Cardiac muscle cell (in vitro differentiated cells and primary cell): ENCODE results near the gene LMAN1L. TPM values are rescaled to one million over a fixed set of nuclear protein-coding genes. Genes with fewer than 3 reads are reported as not detected.

Experiments used
- DNase-seq, 2 donors: peaks; one replicate each; pipeline versions ENCODE4 v3.0.0 to v3.0.0-alpha.2; 2010 to 2017; ENCODE audit warnings: low read depth in 1 of 2, low spot score in 1 of 2
- H3K27ac ChIP-seq: fragments of 200-600 bp; sonication (generic); 2 replicates; pipeline ENCODE4 v1.5.1; 2016
- H3K27me3 ChIP-seq: fragments of 200-600 bp; sonication (generic); 2 replicates; pipeline ENCODE4 v1.6.0; 2016; ENCODE audit warnings: control low read depth
- H3K36me3 ChIP-seq: fragments of 200-600 bp; sonication (generic); 2 replicates; pipeline ENCODE4 v1.5.1; 2016; ENCODE audit warnings: control low read depth
- H3K4me1 ChIP-seq: fragments of 200-600 bp; sonication (generic); 2 replicates; pipeline ENCODE4 v1.8.1; 2017; ENCODE audit warnings: low read depth, mild to moderate bottlenecking, mixed run types
- H3K4me3 ChIP-seq: fragments of 200-600 bp; sonication (generic); 2 replicates; pipeline ENCODE4 v1.5.1; 2016; ENCODE audit warnings: mild to moderate bottlenecking
- H3K9me3 ChIP-seq: fragments of 200-600 bp; sonication (generic); 2 replicates; pipeline ENCODE4 v1.5.1; 2017; ENCODE audit warnings: low read depth, mild to moderate bottlenecking, control low read depth
- CTCF ChIP-seq: IDR thresholded peaks from 2 replicates; pipeline ENCODE4 v1.5.1; 2012; ENCODE audit warnings: low read depth, mild to moderate bottlenecking, low read length
- polyA plus RNA-seq: library from polyadenylated mRNA; unstranded; fragments of >200 nt; fragmentation: Nextera tagmentation; extraction: Ambion mirVana; gene quantifications from 2 replicates; pipeline ENCODE4 v1.2.1, GENCODE V29; 2016
- total RNA-seq: library from RNA; depleted of rRNA; stranded (reverse); fragments of >200 nt; gene quantifications from 2 replicates; pipeline ENCODE4 v1.2.3, GENCODE V29; 2016

LMAN1L gene
- total and polyA plus RNA-seq, 2 experiments from 2014 or later = not detected

- Histone ChIP-seq H3K4me3 (no peak overlapping the region), H3K36me3 (no peaks in the 10 kb centered on the region), H3K9me3 (no peaks in the 10 kb centered on the region), H3K4me1 (no peaks in the 10 kb centered on the region), H3K27ac (no peak overlapping the region), H3K27me3 (peaks cover 23% of the 10 kb centered on the region)
- peak in 1 of 2 donors; percentile 28 for DNase-seq
- no peak for TF ChIP-seq CTCF
Observed at GRCh38 chr15:74821091-74821789, 8.6 kb downstream of the LMAN1L start.

- TF ChIP-seq CTCF = no peak
- Histone ChIP-seq H3K27ac (no peak overlapping the region), H3K36me3 (no peaks in the 10 kb centered on the region)
Observed at GRCh38 chr15:74821790-74822158, 9.1 kb downstream of the LMAN1L start.

GRCh38 chr15:74822233-74822632 is 9.6 kb downstream of the LMAN1L start:
- Histone ChIP-seq H3K27me3 (peaks cover 32% of the 10 kb centered on the region), H3K27ac (no peak overlapping the region), H3K36me3 (no peaks in the 10 kb centered on the region), H3K4me3 (no peak overlapping the region), H3K4me1 (no peaks in the 10 kb centered on the region), H3K9me3 (no peaks in the 10 kb centered on the region)
- no peak for DNase-seq
- no peak for TF ChIP-seq CTCF

More at GRCh38 chr15:74821790-74822158, 9.1 kb downstream of the LMAN1L start:
- Histone ChIP-seq H3K4me1 (no peaks in the 10 kb centered on the region), H3K4me3 (no peak overlapping the region), H3K9me3 (no peaks in the 10 kb centered on the region), H3K27me3 (peaks cover 27% of the 10 kb centered on the region)
- no peak for DNase-seq

GRCh38 chr15:74823324-74823723 is 10.7 kb downstream of the LMAN1L start:
- Histone ChIP-seq H3K27me3 (peaks cover 42% of the 10 kb centered on the region), H3K9me3 (no peaks in the 10 kb centered on the region), H3K36me3 (no peaks in the 10 kb centered on the region), H3K4me1 (no peaks in the 10 kb centered on the region), H3K27ac (no peak overlapping the region), H3K4me3 (no peak overlapping the region)
- DNase-seq = no peak
- TF ChIP-seq CTCF = no peak

GRCh38 chr15:74824976-74825375 is 12.3 kb downstream of the LMAN1L start:
- Histone ChIP-seq H3K4me1 (no peaks in the 10 kb centered on the region), H3K27me3 (peaks cover 48% of the 10 kb centered on the region), H3K27ac (no peak overlapping the region), H3K9me3 (no peaks in the 10 kb centered on the region), H3K36me3 (no peaks in the 10 kb centered on the region), H3K4me3 (no peak overlapping the region)
- TF ChIP-seq CTCF = no peak
- no peak for DNase-seq
